ENCODE measurements around the gene ARHGAP23. TPM values are rescaled to one million over a fixed set of nuclear protein-coding genes. Genes with fewer than 3 reads are reported as not detected.
A peak's percentile ranks its signal among the peaks of the same experiment; 100 is the strongest.
"Not testable (repeated sequence)": the region's sequence is repeated elsewhere in the genome, so short reads cannot be mapped to it uniquely, and the experiment has no call there.

The ARHGAP23 gene
- total RNA-seq, 1 donor from 2014 or later, result 67.0 TPM

DNA sequence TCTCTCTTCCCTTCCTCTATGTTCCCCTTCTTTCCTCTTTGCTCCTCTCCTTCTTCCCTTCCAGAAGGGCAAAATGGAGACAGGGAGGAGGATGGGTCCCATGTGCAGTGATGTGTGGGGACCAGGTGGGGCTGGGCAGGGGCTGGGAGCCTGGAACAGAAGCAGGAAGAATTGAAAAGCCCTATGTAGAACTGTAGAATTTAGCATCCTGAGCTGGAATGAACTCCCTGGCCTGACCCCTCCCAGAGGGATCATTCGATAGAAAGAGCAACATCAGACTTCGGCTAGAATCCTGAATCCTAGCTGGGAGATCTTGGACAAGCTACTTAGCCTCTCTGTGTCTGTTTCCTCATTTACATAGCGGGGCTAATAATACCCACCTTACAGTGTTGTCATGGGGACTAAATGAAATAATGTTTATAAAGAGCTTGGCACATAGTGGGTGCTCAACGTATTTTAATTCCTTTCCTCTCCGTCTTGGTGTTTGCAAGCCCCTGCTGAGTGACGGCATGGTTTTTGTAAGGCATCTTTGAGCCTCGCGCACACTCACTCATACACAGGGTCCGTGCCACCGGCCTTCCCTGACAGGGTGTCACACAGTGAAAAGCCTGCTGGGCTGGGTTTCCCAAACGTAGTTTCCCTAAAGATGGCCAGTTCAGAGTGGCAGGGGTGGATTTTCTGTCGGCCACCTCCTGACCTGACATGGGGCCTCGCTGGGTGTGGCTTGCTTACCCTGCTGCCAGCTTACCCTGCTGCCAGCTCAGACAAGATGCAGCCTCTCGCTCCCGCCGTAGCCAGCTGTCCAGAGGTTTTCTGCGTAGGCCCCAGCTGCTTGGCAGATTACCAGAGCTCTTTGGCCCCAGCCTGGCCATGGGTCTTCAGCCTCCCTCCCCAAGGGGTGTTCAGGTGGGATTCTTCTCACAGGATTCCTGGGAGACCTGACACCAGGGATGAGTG lies 6.1 kb upstream of the ARHGAP23 start:
- peak; percentile 85 for DNase-seq

DNA sequence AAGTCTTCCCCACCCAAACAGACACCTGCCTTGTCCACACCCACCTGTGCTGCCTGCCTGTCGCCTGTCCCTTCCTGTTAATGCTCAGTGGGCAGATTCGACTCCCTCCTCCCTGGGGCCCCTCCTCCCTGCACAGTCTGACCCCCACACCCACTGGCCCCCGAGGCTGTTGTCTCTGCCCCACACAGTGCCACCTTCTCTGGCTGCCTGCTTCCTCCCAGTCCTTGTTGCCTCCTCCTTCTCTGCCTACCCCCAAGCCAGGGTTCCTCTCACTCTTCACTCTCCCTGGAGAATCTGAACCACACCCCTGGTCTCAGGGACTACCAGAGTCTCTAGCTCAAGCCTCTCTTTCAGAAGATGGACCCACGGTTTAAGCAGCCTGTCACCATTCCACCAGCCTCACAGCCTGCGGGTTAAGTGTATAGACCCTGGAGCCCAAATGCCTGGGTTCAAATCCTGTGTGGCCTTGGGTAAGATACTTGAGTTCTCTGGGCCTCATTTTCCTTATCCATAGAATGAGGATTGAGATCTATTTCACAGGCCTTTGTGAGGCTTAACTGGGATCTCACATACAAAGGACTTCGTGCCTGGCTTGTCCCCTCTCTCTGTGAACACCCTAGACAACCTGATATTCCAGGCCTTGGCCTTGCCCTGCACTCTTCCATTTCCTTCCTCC lies 3.8 kb upstream of the ARHGAP23 start:
- no peak for DNase-seq

DNA sequence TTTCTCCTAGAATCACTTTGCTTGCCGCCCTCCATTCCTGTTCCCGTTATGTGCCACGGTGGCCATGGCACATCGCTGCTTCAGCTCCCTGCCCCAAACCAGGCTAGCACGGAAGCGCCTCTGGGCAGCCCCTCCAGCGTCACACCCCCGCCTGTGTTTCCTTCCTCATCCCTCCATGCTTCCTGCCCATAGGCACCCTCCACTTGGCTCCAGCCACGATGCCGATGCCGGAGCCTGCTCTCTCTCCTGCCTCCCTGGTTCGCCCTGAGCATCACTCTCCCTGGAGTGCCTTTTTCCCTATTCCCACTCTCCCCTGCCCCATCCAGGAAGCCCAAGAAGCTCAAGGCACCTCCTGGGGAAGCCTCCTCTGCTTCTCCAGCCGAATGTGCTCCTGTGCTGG lies 3.2 kb upstream of the ARHGAP23 start:
- no peak for DNase-seq

DNA sequence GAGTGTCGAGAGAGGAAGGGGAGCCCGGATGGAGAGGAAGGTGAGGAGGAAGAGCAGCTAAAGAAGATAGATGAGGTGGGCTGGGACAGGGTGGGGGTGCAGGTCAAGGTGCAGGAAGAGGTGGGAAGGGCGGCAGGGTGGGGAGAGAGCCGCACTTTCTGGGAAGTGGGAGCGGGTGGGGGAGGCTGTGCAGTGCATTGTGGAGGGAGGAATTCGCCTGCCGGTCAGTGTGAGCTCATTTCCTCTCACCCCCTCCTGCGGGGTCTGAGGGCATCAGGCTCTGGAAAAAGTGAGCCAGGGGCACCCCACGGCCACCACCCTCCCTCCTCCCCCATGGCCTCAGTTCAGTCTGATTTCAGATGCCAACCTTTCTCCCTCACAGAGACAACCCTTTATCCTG lies 2.5 kb upstream of the ARHGAP23 start:
- no peak for DNase-seq

DNA sequence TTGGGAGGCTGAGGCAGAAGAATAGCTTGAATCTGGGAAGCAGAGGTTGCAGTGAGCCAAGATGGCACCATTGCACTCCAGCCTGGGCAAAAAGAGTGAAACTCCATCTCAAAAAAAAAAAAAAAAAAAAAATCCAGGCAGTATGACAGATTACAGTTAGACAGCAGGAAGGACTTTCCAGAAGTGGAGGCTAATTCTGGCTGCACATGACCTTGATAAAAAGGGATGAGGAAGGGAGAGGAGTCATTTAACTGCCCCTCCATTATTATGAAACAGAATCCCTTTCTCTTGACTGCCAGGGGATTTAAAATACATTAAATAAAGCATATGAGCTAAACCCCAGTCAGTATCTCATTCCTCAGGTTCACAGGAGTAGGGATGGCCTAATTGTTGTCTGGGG lies 1.8 kb upstream of the ARHGAP23 start:
- DNase-seq, result no peak

DNA sequence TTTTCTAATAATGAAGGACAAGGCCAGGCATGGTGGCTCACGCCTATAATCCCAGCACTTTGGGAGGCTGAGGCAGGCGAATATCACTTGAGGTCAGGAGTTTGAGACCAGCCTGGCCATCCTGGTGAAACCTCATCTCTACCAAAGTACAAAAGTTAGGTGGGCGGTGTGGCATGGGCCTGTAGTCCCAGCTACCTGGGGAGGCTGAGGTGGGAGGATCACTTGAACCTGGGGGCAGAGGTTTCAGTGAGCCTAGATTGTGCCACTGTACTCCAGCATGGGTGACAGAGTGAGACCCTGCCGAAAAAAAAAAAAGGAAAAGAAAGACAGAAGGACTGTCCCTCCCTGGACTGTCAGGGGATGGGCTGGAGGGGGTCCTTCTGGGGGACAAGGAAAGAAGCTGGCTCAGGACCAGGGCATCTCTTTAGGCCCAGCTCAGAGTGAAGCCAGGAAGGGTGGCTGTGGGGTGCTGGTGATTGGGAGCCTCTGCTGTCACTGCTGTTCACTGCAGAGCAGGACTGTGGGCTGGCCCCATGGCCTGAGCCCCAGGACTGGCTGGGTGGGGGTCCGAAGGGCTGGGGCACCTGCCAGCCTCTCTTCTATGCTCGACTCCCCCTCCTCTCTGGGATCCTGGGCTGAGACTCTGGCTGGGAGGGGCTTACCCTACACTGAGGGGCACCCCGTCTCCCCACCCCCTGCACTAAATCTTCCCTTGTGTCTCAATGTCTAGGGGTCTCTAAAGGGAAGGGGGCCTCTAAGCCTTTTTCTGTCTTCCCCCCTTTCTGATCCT lies 909 bp upstream of the ARHGAP23 start:
- DNase-seq, result no peak

DNA sequence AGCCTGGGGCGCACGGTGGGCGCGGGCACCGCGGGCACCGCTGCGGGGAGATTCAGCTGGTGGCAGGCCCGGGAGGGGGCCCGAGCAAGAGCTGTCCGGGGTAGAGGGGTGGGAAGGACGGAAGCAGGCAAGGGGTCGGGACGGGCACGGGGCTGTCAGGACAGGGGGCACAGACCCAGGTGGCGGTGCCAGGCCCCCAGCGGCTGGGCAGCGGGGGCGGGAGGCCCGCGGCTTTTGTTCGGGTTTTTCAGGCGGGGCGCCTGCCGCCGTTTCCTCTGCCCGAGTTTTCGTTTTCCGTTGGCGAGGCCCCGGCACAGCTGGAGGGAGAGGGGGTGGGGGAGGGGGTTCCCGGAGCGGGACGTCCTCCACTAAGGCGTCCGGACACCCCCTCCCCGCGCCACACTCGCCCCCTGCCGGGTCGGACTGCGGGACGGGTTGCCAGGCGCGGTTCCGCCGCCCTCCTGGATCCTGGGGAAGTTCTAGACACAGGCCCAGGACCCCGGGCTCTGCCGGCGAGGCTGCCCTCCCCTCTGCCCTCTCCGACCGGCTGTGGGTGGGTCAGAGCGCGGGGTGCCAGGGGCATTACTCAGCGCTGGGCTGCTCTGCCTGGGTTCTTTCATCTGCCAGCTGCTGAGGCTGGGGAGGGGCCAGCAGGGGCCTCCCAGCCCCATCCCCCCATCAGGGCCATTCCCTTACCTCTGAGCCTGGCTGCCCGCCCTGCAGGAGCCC lies 543 bp downstream of the ARHGAP23 start:
- peak; percentile 83 for DNase-seq

DNA sequence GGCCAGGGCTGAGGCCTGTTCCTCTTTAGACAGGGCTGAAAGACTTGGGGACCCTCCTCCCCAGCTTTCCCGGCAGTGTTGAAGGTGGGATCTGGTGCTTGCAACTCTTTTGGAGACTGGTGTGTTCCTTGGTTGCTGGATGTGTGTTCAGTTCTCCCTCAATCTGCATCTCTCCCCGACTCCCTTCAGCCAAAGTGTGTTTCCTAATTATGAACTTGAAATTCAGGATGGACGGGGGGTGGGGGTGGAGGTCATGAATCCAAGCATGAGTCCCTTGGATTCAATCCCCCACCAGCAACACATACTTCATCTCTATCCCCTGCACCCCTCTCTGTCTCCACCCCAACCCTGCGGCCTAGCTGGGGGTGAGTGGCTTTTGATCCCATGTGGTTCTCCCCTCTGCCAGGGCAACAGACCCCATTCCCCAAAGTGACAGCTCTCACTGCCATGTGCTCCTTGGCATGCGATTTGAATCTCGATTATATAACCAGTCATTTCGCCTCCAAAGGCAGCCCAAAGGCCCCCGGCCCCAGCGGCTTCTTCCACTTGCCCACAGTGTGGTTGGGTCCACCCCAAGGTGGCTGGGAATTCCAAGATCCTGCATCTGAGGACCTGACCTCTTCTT lies 1.3 kb downstream of the ARHGAP23 start:
- no peak for DNase-seq

DNA sequence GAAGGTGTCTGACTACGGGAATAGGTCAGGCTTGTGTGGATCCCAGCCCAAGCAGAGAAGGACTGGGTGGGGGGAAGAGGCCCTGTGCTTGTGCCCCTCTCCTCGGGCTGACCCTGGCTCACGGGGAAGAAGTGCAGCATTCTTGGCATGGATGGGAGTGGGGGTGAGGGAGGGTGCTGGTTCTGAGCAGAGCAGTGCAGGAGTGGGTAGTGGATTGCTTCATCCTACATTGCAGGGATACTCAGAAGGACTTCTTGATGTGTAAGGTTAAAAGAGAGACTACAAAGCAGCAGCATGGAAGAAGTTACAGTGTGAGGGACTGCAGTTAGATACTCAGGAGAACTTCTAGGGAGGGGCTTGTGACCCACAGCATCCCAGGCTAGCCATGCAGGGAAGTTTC lies 2.1 kb downstream of the ARHGAP23 start:
- DNase-seq, result no peak

DNA sequence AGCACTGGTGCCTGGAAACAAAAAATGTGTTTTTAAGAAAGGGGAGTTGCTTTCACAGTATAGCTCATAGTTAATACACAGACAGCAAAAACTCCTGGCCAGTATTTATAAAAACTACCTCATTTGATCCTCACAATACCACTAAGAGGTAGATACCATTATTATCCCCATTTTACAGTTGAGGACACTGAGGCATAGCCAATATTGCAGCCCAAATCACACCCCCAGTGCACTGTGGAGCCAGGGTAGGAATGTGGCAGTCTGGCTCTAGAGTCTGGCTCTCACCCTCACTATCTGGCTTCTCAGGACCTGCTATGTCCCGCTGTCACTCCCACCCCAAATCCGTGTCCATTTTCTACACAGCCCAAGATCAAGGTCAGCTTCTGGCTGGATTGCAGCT lies 2.6 kb downstream of the ARHGAP23 start:
- no peak for DNase-seq

DNA sequence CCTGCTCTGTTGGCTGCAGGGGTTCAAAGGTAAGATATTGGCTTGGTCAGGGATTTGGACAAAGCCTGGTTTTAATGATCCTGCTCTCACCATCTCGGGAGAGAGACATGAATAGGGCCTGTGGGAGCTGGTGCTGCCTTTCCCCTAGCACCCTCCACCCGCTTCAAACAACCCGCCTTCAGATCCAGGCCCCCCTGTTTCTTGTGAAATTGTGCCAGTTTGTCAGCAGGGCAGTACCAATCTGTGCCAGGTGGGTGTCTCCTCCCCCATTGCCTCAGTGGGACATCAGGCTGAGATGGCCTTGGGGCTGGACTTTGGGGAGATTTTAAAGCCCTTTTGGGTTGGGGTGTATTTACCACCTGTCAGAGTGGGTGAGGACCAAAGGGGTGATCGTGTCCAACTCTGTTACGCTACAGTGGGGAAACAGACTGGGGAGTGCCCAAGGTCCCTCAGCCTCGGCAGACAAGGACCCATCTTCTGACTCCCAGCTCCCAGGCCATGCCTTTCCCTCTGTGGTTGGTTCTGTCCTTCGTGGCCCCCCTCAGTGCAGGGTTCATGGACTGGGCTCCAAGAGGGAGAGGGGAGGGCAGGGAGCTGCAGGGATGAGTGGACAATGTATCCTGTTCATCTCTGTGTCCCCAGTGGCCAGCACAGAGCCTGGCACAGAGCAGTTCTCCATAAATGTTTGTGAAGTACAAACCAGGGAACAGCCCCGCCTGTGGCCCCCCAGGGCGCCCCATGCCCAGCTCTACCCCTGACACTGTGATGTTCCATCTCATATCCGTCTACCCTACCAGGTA lies 3.3 kb downstream of the ARHGAP23 start:
- no peak for DNase-seq

DNA sequence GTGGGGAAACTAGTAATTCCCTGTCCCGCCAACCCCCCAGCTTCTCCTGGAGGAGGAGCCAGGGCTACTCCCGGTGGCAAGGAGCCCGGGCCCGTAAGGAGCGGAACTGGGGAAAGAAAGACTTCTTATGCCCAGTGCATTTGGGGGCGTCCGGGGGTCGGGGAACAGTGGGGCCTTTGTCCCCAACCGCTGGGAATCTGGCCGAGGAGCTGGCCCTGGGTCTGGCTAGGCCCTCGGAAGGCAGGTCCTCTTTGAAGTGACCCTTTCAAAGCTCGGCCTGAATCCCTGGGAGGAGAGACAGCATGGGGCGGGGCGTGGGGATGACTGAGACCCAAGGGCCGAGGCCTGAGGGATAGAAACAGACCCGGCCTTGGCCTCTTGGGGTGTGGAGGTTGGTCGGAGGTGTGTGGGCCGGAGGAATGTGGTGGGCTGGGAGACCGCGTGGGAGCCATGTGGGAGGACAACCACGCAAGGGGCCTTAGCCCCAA lies 6.0 kb downstream of the ARHGAP23 start:
- DNase-seq, result no peak

DNA sequence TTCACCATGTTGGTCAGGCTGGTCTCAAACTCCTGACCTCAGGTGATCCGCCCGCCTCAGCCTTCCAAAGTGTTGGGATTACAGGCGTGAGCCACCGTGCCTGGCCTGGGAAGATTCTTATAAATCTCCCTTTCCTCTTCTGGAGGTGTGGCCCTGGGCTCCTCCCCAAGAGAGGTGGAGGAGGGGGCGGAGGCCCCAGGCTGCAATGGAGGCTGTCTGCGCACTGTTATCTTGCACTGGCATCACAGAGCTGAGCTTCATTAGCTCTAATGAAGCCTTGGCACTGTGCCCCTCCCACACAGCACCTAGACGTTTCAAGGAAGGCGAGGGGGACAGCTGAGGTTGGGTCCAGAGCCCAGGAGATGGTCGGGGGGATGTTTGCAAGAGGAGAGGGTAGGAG lies 7.5 kb downstream of the ARHGAP23 start:
- DNase-seq, result no peak

DNA sequence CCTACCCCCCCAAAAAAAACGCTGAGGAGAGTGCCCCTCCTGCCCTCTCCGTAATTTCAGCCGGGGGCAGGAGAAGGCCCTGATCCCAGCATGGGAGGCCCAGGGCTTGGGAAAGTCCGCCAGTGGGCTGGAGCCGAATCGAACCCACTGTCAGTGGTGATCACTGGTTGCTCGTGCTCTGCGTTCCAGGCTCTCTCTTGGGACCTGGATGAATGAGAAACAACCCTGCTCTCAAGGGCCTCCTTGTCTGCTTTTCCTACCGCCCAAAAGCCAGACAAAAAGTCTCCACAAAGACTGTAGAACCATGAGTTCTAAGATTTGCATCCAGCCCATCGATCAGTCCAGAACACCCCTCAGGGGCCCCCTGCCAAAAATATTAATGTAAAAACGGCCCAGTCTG lies 8.1 kb downstream of the ARHGAP23 start:
- DNase-seq, result no peak

DNA sequence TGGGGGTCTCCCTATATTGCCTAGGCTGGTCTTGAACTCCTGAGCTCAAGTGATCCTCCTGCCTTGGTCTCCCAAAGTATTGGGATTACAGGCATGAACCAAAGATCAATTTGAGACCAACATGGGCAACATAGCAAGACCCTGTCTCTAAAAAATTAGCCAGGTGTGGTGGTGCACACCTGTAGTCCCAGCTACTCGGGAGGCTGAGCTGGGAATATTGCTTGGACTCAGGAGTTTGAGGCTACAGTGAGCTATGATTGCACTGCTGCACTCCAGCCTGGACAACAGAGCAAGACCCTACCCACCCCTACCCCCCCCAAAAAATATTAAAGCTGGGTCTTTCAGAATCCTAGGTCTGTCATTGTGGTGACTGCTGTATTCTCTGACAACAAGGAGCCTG lies 9.0 kb downstream of the ARHGAP23 start:
- DNase-seq, result not testable (repeated sequence)

DNA sequence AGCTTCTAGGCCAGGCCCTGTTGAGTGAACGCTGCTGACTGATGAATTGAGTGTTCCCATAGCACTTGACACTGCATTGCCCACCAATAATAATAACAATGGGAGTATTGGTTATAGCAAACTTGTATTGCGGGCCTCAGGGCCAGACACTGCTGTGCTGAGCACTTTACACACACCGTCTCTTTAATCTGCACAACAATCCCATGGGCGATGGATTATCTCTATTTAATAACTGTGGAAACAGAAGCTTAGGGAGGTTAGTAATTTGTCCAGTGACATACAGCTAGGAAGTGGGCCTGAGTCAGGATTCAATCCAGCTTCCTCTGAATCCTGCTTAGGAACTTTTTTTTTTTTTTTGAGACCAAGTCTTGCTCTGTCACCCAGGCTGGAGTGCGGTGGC lies 11.2 kb downstream of the ARHGAP23 start:
- no peak for DNase-seq

DNA sequence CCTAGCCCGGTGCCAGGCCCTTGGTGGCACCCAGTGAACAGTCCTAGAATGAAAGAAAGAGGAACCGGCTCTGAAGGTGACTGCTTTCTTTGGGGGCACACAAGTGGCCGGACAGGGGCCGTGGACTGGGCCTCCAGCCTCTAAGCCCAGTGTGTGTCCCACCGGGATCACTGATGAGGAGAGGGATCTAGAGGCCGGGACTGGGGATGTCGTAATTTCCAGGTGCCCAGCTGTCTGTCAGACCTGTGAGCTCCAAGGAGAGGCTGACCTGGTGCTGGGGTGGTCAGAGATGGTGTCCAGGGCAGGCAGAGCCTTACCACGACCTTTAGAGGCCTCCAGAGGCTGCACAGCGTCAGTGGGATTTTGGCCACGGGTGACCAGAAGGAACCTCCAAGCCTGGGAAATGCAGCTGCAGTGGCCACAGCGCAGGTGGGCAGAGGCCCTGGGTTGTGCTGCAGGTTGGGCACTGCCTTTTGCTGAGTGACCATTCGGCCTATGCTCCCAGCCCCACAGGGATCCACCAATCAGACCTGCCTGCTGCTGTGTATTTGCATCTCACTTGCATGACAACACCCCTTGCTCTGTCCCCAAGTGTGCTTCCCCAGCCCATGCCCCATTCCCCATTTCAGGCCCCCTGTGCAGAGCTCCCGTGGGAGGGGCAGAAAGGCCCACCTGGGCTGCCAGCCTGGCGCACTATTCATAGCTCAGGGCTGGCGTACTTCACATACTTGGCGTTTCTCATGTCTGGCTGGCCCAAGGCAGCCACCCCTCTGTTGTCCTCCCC lies 12.5 kb downstream of the ARHGAP23 start:
- no peak for DNase-seq

DNA sequence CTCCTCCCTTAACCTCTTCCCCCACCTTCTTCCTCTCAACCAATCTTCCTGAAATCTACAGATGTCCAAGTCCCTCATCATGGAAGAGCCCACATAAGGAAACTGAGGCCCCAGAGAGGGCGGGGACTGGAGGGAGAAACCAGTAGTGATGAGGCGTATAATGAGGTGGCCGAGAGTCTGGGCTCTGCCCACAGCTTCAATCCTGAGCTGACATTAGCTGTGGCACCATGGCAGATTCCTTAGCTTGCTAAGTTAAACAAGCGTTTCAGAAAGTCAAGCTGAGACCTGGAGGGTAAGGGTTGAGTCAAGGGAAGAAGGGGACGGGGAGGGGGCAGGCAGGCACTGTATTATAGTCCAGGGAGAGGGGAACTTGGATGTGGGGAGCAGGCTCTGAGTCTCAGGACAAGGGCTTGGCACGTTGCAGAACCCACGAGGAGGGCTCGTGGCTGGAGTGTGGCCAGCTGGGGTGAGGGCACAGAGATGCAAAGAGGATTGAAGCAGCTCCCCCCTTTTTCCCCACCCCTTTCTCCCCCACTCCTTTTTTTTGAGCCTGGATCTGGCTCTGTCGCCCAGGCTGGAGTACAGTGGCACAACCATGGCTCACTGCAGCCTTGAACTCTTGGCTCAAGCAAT lies 13.3 kb downstream of the ARHGAP23 start:
- DNase-seq, result no peak

DNA sequence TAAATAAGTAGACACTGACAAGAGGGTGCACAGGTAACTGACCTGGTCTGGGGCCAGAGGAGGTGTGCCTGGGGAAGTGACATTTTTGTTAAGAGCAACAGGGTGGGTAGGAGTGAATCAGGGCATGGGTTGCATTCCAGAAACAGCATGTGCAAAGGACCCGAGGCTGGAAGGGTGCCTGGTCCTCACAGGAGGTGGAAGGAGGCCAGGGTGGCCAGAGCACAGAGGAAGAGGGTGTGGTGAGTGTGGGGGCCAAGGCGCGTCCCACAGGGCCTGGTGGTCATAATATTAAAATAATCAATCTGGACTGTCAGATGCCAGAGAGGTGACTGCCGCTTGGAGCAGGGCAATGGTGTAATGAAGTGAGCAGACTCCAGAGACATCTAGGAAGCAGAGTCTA lies 14.3 kb downstream of the ARHGAP23 start:
- no peak for DNase-seq

All from tongue (tissue), 2 donors.